Inflammatory macrophage treated with lipopolysaccharide for 1 hour (primary cell): ENCODE results near the gene TRAPPC6A.
"Not testable (repeated sequence)": the region's sequence is repeated elsewhere in the genome, so short reads cannot be mapped to it uniquely, and the experiment has no call there.

Experiments
- DNase-seq, 2 donors: peaks; one replicate each; pipeline ENCODE4 v3.0.0-alpha.2; 2020 to 2022

Gene TRAPPC6A

GRCh38 chr19:45125360-45125759 lies 52.7 kb downstream of the TRAPPC6A start:
- no peak for DNase-seq

DNA sequence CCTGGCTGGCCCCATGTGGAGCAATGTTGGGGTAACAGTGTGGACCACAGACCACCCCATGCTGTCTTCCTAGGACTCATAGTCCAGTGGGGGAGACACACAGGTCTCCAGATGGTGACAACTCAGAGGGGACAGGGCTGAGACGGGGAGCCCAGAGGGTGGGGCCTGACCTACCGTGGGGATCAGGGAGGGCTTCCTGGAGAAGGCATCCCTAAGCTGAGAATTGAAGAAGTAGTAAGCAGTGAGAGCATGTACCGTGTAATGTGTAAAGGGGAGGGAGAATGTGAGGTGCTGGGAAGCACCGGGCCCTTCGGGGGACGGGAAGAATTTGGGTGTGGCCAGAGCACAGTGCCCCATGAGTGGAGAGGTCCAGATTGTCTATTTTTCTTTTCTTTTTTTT lies 54.0 kb downstream of the TRAPPC6A start:
- no peak for DNase-seq

GRCh38 chr19:45123440-45123850 lies 54.6 kb downstream of the TRAPPC6A start:
- no peak for DNase-seq

DNA sequence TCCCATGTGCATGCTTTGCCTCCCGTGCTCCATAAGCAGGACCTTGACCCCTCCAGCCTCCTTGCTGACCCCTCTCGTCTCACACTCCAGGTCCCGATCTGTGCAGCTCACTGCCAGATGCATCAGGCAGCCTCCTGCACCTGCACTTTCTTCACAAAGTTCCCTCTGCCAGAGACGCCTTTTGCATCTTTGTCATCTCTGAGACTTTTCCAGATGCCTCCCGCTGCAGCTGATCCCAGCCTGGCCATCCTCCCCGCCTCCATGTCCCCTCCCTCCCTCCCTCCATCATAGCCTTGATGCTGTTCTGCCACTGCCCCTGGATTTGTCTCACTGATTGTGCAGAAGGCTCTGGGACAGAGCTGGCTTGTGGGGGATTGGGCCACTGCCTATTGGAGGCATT lies 55.2 kb downstream of the TRAPPC6A start:
- no peak for DNase-seq

DNA sequence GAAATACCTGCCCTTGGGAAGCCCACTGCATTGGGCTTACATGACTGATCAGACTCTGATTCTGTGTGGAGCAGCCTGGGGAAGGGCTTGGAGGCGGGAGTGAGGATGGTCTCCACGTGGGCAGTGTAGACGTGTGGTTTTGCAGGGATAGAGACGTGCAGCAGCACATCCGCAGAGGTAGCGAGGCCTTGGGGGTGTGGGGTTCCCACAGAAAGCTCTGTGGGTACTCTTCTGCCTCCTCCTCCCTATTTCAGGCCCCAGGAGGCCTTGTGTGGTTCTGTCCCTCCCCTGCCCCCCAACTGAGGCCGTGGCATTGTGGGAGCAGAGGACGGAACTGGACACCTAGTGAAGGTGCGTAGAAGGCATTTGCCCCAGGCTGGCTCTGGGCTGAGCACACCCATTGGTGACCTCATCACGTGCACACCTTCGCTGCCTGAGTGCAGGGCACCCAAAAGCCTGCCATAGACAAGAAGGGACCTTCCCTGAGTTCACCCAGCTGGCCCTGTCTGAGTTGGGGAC lies 56.2 kb downstream of the TRAPPC6A start:
- DNase-seq: no peak

GRCh38 chr19:45119582-45119981 lies 58.5 kb downstream of the TRAPPC6A start:
- no peak for DNase-seq

- not testable (repeated sequence) for DNase-seq
These were observed 59.3 kb downstream of the TRAPPC6A start for GRCh38 chr19:45118591-45119355.

DNA sequence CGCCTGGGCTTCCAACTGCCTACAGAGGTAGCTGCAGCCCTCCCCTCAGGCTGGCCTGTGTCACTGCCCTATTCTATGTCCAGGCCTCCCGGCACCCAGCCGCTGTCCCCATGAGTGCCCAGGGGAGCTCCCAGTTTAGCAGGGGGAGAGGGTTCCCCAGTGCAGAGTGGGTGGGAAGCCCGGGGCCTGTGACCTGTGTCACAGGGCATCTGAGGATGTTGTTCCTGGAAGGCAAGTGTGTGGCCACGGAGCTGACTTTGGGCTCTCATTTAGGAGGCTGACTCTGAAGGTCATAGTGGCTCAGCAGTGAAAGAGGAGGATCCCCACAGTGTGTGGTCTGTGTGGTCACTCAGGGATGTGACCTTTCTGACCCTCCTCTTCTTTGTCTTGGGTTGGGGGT lies 59.9 kb downstream of the TRAPPC6A start:
- DNase-seq: peak in 1 of 2 donors; percentile 39

- DNase-seq: no peak
These were observed 60.4 kb downstream of the TRAPPC6A start for GRCh38 chr19:45117671-45118070.

DNA sequence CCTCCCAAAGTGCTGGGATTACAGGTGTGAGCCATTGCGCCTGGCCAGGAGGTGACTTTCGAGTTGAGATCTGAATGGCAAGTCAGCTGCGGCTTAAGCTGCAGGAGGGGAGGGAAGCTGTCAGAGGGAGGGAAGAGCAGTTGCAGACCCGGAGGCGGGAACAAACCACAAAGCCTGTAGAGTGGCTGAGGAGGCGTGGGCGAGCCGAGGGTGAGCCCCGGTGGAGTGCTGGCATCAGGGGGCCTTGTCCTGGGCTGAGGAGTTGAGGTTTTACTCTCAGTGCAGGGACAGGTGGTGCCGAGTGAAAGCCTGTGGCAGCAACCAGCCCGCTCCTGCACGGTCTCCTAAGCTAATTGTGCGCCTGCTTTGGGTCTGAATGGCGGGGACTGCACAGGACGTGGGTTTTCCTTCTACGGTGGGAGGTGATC lies 60.9 kb downstream of the TRAPPC6A start:
- peak; percentile 56 to 67 for DNase-seq

GRCh38 chr19:45115809-45116615 lies 62.0 kb downstream of the TRAPPC6A start:
- peak; percentile 45 to 79 for DNase-seq

DNA sequence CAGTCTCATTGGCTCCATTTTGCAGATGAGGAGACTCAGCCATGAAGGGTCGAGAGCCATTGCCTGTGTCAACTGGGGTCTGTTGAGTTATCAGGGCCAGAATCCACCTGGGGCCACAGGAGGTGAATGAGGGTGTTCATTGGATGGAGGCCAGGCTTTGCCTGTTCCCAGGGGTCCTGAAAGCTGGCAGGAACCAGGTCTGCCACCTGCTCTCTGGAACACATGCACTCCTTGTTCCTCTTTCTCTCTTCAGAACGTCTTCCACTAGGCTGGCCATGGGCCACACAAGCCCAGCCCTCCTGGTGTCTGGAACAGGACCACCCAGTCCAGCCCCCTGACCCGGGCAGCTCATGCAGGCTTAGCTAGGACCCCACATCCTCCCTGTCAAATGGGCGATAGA lies 63.9 kb downstream of the TRAPPC6A start:
- no peak for DNase-seq

DNA sequence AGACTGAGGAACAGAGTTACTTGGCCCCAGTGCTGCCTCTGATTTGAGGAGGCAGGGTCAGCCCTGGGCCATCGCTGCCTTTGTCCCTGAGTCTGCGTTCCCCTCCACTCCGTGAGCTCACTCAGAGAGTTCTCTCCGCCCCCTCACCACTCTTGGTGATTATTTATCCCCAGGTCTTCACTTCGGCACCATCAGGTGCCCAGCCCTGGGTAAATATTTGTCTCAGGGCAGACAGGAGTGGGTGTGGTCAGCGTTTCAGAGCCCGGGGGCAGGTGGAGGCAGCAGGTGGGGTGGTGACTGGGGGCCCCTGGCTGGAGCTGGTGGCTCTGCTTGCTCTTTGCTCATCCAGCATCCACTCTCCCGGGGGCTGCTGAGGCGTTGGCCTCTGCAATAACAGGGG lies 64.4 kb downstream of the TRAPPC6A start:
- DNase-seq: no peak
